Right lobe of liver (tissue), 4 donors: ENCODE data around the gene B3GALNT2.

Experiments
- POLR2A ChIP-seq: fragments of 450-650 bp; IDR thresholded peaks from one replicate; pipeline ENCODE4 v1.6.1; 2017; ENCODE audit warnings: antibody characterized with exemption, mild to moderate bottlenecking
- TF ChIP-seq, protein P1 (sequence below), 4 donors: fragments of 200-600 bp in 3 of 4; fragments of 450-650 bp in 1 of 4; IDR thresholded peaks; one replicate each; pipeline versions ENCODE4 v1.5.1 to v1.8.0; 2016 to 2022; ENCODE audit warnings: antibody characterized with exemption in 4 of 4, mild to moderate bottlenecking in 2 of 4
- donor health status: DM: no; HTN: no; CAD: no.
- donor health status: DM: no; HTN: no; CAD: no.
- donor health status: DM: no; HTN: yes; CAD: no.

GRCh38 chr1:235473806-235474205, 30.4 kb downstream of the B3GALNT2 start:
- TF ChIP-seq, protein P1, sequence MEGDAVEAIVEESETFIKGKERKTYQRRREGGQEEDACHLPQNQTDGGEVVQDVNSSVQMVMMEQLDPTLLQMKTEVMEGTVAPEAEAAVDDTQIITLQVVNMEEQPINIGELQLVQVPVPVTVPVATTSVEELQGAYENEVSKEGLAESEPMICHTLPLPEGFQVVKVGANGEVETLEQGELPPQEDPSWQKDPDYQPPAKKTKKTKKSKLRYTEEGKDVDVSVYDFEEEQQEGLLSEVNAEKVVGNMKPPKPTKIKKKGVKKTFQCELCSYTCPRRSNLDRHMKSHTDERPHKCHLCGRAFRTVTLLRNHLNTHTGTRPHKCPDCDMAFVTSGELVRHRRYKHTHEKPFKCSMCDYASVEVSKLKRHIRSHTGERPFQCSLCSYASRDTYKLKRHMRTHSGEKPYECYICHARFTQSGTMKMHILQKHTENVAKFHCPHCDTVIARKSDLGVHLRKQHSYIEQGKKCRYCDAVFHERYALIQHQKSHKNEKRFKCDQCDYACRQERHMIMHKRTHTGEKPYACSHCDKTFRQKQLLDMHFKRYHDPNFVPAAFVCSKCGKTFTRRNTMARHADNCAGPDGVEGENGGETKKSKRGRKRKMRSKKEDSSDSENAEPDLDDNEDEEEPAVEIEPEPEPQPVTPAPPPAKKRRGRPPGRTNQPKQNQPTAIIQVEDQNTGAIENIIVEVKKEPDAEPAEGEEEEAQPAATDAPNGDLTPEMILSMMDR (IDR thresholded peaks at IDR 0.05) = no peak
- TF ChIP-seq POLR2A = no peak
